NCI-H1436 treated with DMSO at 0.1 percent for 48 hours (cell line): ENCODE data around the gene DYSF.
"Not testable (repeated sequence)": the region's sequence is repeated elsewhere in the genome, so short reads cannot be mapped to it uniquely, and the experiment has no call there.

ENCODE experiments used
- DNase-seq: peaks from one replicate; lab custom pipeline; 2025; lab: John Stamatoyannopoulos, UW

DYSF gene

DNA sequence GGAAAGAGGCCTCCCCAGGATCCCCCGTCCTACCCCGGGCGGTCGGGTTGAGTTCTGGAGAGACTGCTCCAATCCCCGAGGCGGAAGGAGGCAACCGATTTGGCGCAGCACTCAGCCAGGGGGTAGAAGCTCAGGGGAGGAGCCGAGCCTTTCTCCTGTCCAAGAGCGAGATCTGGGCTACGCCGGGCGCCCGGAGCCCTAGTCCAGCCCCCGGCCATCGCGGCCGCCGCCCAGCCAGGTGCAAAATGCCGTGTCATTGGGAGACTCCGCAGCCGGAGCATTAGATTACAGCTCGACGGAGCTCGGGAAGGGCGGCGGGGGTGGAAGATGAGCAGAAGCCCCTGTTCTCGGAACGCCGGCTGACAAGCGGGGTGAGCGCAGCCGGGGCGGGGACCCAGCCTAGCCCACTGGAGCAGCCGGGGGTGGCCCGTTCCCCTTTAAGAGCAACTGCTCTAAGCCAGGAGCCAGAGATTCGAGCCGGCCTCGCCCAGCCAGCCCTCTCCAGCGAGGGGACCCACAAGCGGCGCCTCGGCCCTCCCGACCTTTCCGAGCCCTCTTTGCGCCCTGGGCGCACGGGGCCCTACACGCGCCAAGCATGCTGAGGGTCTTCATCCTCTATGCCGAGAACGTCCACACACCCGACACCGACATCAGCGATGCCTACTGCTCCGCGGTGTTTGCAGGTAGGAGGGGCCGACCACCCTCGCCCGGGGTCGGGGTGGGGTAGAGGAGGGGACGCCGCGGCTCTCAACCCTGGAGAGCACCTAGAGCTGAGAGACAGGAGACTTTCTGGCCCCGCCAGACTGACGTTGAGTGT is at the start of gene DYSF:
Gene DYSF, plus strand, starts transcription at position 158 of the 817 bp plus-strand sequence.
- no peak for DNase-seq

DNA sequence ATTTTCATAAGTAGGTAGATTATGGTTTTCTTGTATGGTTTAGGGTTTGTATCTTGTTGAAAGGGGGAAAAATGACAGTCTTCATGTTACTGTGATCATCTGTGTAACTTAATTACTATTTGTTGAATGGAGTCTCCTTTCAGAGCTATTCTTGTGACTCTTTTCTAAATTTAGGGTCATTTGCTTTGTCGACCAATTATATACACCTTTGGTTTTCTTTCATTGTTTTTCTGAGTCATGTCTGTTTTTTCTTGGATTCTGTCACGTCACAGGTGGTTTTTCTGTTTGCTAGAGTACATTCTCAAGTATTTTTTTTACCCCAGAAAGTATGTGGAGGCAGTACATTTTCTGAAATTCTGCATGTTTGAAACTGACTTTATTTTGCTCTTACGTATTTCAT is 43.8 kb upstream of the DYSF start:
- DNase-seq: no peak

DNA sequence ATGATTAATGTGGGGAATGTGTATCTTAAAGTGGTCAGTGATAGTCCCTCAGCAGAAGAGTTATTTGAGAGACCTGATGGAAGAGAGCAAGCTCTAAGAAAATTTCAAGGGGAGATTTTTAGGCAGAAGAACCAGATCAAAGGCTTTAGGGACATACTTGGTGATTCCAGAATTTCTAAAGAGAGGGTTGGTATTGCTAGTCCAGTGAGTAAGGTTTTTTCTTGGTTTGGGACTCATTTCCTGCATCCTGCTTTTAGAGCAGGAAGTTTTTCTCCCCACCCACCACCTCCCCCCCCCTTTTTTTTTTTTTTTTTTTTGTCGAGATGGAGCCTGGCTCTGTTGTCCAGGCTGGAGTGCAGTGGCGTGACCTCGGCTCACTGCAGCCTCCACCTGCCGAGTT is 42.7 kb upstream of the DYSF start:
- no peak for DNase-seq

GRCh38 chr2:71416866-71417265 is 36.5 kb upstream of the DYSF start:
- not testable (repeated sequence) for DNase-seq

GRCh38 chr2:71417300-71418202 is 35.8 kb upstream of the DYSF start:
- DNase-seq: no peak

GRCh38 chr2:71419145-71419544 is 34.2 kb upstream of the DYSF start:
- no peak for DNase-seq

GRCh38 chr2:71419976-71420375 is 33.4 kb upstream of the DYSF start:
- DNase-seq: no peak

- DNase-seq: no peak
Observed at GRCh38 chr2:71422786-71423185, 30.6 kb upstream of the DYSF start.

GRCh38 chr2:71423817-71424420 is 29.4 kb upstream of the DYSF start:
- no peak for DNase-seq

- no peak for DNase-seq
Observed at GRCh38 chr2:71426721-71427120, 26.6 kb upstream of the DYSF start.

DNA sequence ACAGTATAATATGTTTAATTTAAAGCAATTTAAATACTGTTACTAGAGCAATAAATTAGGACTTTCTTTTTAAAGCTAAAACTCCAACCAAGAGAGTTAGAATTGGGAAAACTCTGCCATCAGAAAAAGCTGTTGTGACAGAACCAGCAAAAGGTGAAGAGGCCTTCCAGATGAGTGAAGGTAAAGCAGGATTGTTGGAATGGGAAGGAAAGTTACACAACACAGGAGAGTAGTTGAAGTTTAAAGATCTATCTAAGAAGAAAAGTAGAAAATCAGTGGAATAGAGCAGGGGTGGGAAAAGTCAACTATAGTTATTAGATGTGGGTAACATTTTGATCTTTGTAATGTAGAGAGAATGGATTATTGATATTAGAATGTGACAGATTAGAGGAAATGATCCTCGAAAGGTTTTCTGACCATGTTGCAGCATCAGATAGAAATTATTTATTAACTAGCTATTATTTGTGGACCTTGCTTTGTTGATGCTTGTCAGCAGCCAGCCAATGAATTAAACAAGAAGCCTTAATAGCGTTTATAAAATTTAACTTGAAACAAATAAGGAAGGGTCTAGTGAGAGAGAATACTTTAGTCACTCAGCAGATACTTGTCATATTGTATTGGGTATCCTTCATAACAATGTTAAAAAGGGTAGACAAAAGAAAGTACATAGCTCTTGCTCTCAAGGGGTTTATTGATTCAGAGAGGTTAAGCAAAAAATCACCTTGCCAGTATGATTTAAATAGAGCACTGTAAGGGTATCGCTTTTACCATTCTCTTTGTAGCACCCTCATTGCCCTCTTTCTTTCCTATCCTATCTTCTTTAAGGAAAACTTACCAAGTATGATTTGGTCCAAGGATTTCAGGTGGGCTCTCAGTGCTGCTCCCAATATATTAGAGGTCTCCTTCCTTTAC is 24.6 kb upstream of the DYSF start:
- DNase-seq: no peak

DNA sequence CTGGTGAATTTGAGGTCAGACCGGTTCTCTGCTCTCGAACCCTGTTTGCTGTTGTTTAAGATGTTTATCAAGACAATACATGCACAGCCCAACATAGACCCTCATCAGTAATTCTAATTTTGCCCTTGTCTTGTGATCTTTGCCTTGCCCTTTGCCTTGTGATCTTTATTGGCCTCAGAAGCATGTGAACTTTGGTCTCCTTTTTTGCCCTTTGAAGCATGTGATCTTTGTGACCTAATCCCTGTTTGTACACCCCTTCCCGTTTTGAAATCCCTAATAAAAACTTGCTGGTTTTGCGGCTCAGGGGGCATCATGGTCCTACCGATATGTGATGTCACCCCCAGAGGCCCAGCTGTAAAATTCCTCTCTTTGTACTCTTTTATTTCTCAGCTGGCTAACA is 8.2 kb upstream of the DYSF start:
- DNase-seq: not testable (repeated sequence)

GRCh38 chr2:71446505-71446904 is 6.9 kb upstream of the DYSF start:
- DNase-seq: no peak

- DNase-seq: no peak
Observed at GRCh38 chr2:71449343-71449742, 4.0 kb upstream of the DYSF start.

DNA sequence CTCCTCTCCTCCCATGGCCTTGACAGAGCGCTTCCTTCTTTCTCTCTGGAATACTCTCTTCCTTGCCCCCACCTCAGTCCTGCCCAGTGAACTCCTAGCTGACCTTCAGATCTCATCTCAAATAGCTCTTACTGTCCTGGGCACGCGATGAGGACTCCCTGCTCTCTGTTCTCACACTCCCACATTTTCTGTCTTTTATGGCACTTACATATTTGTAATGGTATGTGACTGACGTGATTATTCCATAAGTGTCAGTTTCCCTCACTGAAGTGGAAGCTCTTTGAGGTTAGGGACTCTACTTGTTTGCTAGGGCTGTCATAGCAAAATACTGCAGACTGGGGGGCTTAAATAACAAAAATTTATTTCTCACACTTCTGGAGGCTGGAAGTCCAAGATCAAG is 1.7 kb upstream of the DYSF start:
- DNase-seq: no peak

DNA sequence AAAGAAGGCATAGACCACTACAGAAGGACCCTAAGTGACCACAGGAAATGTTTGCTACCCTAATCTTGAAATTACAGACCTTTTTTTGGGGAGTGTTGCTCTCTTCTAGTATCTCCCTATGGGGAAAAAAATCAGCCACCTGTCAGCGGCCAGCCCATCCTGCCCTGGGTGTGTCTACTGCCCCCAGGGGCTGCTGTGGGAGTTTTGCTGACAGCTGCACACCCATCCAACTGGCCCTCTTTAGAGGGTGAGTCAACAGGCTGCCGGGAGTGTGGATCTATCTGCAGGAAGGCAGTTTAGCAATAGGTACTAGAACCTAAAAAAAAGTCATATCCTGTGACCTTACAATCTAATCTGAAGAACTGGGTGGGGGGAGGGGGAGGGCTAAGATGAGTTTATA is 796 bp upstream of the DYSF start:
- DNase-seq: no peak

- no peak for DNase-seq
Observed at GRCh38 chr2:71454221-71455010, 1.1 kb downstream of the DYSF start.

GRCh38 chr2:71455011-71455740 is 1.8 kb downstream of the DYSF start:
- no peak for DNase-seq

DNA sequence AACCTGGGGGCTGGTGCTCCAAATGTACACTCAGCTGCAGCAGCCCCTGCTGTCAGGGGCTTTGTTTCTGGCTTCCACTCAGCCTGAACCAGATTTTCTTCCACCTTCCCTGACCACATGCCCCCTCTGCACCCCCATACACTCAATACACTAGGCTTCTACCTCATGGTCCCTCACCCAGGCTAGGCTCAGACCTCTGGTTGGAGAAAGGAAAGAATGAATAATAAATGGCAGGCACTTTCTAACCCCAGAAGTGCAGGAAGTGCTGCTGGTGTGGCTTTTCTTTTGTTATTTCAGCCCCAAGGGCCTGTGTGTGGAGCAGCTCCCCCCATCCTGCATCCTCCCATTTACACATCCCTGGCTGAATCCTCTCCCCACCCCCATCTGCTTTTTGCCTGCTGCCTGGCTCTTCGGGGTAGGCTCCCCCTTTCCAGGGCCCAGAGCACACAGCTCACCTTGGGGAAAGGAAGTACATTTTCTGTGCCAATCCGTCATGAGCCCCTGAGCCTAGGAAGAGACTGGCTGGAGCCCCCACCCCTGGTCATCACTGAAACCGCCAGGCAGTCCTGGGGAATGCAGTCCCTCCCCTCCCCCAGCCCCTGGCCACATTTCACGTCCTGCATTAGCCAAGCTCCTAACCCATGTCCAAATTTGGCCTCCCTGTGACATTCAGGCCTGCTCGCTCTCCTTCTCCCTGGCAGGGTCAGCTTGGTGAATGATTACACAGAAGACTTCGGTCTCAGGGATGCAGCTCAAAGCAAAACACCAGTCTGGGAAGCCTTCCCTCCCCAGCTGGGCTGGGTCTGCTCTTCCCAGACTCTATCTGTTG is 2.6 kb downstream of the DYSF start:
- no peak for DNase-seq
